ENCODE results near the gene FLRT2.

FLRT2 gene

GRCh38 chr14:85565862-85566296, 35.9 kb downstream of the FLRT2 start:
- peak; percentile 7 for DNase-seq

GRCh38 chr14:85566603-85567002, 36.7 kb downstream of the FLRT2 start:
- DNase-seq: no peak

GRCh38 chr14:85572011-85572410, 42.1 kb downstream of the FLRT2 start:
- no peak for DNase-seq

GRCh38 chr14:85572845-85573244, 42.9 kb downstream of the FLRT2 start:
- no peak for DNase-seq

GRCh38 chr14:85573406-85573805, 43.5 kb downstream of the FLRT2 start:
- no peak for DNase-seq

- no peak for DNase-seq
These were observed 45.1 kb downstream of the FLRT2 start for GRCh38 chr14:85574853-85575616.

GRCh38 chr14:85575617-85575898, 45.6 kb downstream of the FLRT2 start:
- no peak for DNase-seq

GRCh38 chr14:85576218-85576617, 46.3 kb downstream of the FLRT2 start:
- no peak for DNase-seq

- DNase-seq: no peak
These were observed 47.1 kb downstream of the FLRT2 start for GRCh38 chr14:85576848-85577542.

- no peak for DNase-seq
These were observed 47.7 kb downstream of the FLRT2 start for GRCh38 chr14:85577543-85578114.

GRCh38 chr14:85578357-85578756, 48.4 kb downstream of the FLRT2 start:
- no peak for DNase-seq

GRCh38 chr14:85578930-85579329, 49.0 kb downstream of the FLRT2 start:
- DNase-seq: no peak

GRCh38 chr14:85579942-85580341, 50.0 kb downstream of the FLRT2 start:
- DNase-seq: no peak

- DNase-seq: no peak
These were observed 50.7 kb downstream of the FLRT2 start for GRCh38 chr14:85580536-85581140.

- DNase-seq: no peak
These were observed 51.7 kb downstream of the FLRT2 start for GRCh38 chr14:85581691-85582090.

GRCh38 chr14:85583380-85583779, 53.4 kb downstream of the FLRT2 start:
- no peak for DNase-seq

- no peak for DNase-seq
These were observed 54.5 kb downstream of the FLRT2 start for GRCh38 chr14:85584481-85584880.

GRCh38 chr14:85587151-85587711, 57.3 kb downstream of the FLRT2 start:
- no peak for DNase-seq

GRCh38 chr14:85590784-85591183, 60.8 kb downstream of the FLRT2 start:
- DNase-seq: no peak

GRCh38 chr14:85594217-85594616, 64.3 kb downstream of the FLRT2 start:
- no peak for DNase-seq

GRCh38 chr14:85595981-85596380, 66.0 kb downstream of the FLRT2 start:
- no peak for DNase-seq

- no peak for DNase-seq
These were observed 66.6 kb downstream of the FLRT2 start for GRCh38 chr14:85596562-85596961.

- DNase-seq: no peak
These were observed 67.8 kb downstream of the FLRT2 start for GRCh38 chr14:85597701-85598100.

GRCh38 chr14:85599939-85600338, 70.0 kb downstream of the FLRT2 start:
- no peak for DNase-seq

Data from T1000 (cell line).